Hepatic stellate cell (primary cell): ENCODE data around the gene CA4.

Source experiments
- DNase-seq: peaks from one replicate; pipeline ENCODE4 v3.0.0; 2011; ENCODE audit warnings: low spot score

CA4 gene

GRCh38 chr17:60155815-60156214 lies 6.0 kb downstream of the CA4 start:
- DNase-seq: no peak

- DNase-seq: no peak
Measured at GRCh38 chr17:60156746-60157145, 7.0 kb downstream of the CA4 start.

- no peak for DNase-seq
Measured at GRCh38 chr17:60157487-60158040, 7.8 kb downstream of the CA4 start.

GRCh38 chr17:60158751-60159478 lies 9.1 kb downstream of the CA4 start:
- no peak for DNase-seq

GRCh38 chr17:60159479-60159866 lies 9.7 kb downstream of the CA4 start:
- no peak for DNase-seq

- DNase-seq: peak; percentile 11
Measured at GRCh38 chr17:60160829-60161501, 11.2 kb downstream of the CA4 start.

GRCh38 chr17:60161598-60162330 lies 12.0 kb downstream of the CA4 start:
- peak; percentile 14 for DNase-seq

GRCh38 chr17:60163108-60163784 lies 13.5 kb downstream of the CA4 start:
- no peak for DNase-seq

- no peak for DNase-seq
Measured at GRCh38 chr17:60164164-60164563, 14.4 kb downstream of the CA4 start.

- DNase-seq: no peak
Measured at GRCh38 chr17:60164697-60165096, 14.9 kb downstream of the CA4 start.

GRCh38 chr17:60165223-60165622 lies 15.4 kb downstream of the CA4 start:
- no peak for DNase-seq

- DNase-seq: no peak
Measured at GRCh38 chr17:60165971-60166370, 16.2 kb downstream of the CA4 start.

GRCh38 chr17:60167065-60167741 lies 17.4 kb downstream of the CA4 start:
- DNase-seq: no peak

- no peak for DNase-seq
Measured at GRCh38 chr17:60168654-60169053, 18.9 kb downstream of the CA4 start.

GRCh38 chr17:60169921-60170817 lies 20.4 kb downstream of the CA4 start:
- DNase-seq: peak; percentile 31

GRCh38 chr17:60170835-60171752 lies 21.3 kb downstream of the CA4 start:
- no peak for DNase-seq

- no peak for DNase-seq
Measured at GRCh38 chr17:60171753-60172079, 21.9 kb downstream of the CA4 start.

- no peak for DNase-seq
Measured at GRCh38 chr17:60173304-60173819, 23.6 kb downstream of the CA4 start.

- no peak for DNase-seq
Measured at GRCh38 chr17:60174035-60174434, 24.3 kb downstream of the CA4 start.
